NT2/D1 (cell line): ENCODE data around the gene XPO6.

Source experiments
- SUZ12 ChIP-seq: IDR thresholded peaks from 2 replicates; pipeline ENCODE4 v1.6.1; 2011; ENCODE audit not compliant: insufficient read length, insufficient read depth; ENCODE audit errors: extremely low read depth
- YY1 ChIP-seq: IDR thresholded peaks from 2 replicates; pipeline ENCODE4 v1.6.1; 2011; ENCODE audit not compliant: insufficient read length, insufficient read depth

DNA sequence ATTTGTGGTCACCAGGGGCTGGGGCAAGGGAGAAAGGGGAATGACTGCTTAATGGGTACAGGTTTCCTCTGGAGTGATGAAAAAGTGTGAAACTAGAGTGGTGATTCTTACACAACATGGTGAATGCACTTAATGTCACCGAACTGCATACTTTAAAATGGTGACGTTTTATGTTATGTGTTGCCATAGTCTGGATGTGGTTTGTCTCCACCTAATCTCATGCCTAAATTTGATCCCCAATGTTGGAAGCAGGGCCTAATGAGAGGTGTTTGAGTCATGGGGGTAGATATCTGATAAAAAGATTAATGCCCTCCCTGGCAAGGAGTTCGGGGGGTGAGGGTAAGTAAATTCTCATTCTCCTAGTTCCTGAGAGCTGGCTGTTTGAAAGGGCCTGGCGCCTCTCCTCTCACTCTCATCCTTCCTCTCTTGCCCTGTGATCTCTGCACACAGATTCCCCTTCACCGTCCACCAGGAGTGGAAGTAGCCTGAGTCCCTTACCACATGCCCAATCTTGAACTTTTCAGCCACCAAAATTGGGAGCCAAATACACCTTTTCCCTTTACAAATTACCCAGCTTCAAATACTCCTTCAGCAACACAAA lies 15.3 kb downstream of the XPO6 start:
- TF ChIP-seq SUZ12 (no peak), YY1 (no peak)
